GM18508 (cell line): Measurements from ENCODE around the gene DPP10.
"Not testable (repeated sequence)": the region's sequence is repeated elsewhere in the genome, so short reads cannot be mapped to it uniquely, and the experiment has no call there.

Source experiments
- ATAC-seq: cut with Tn5 transposase; IDR thresholded peaks from one replicate; pipeline ENCODE4 v1.9.1; 2021; ENCODE audit warnings: moderate number of reproducible peaks; ENCODE audit not compliant: insufficient read depth, unreplicated experiment

The DPP10 gene

GRCh38 chr2:115084446-115084845, 642.0 kb downstream of the DPP10 start:
- no peak for ATAC-seq

GRCh38 chr2:115086051-115086620, 643.7 kb downstream of the DPP10 start:
- ATAC-seq = not testable (repeated sequence)

- no peak for ATAC-seq
Observed at GRCh38 chr2:115094441-115094840, 652.0 kb downstream of the DPP10 start.

GRCh38 chr2:115105966-115106365, 663.5 kb downstream of the DPP10 start:
- no peak for ATAC-seq

- ATAC-seq = no peak
Observed at GRCh38 chr2:115115135-115115534, 672.7 kb downstream of the DPP10 start.

GRCh38 chr2:115118306-115118705, 675.9 kb downstream of the DPP10 start:
- no peak for ATAC-seq

GRCh38 chr2:115119086-115119485, 676.6 kb downstream of the DPP10 start:
- ATAC-seq = no peak

- no peak for ATAC-seq
Observed at GRCh38 chr2:115122701-115123100, 680.3 kb downstream of the DPP10 start.

GRCh38 chr2:115124817-115125216, 682.4 kb downstream of the DPP10 start:
- no peak for ATAC-seq

- no peak for ATAC-seq
Observed at GRCh38 chr2:115129536-115129935, 687.1 kb downstream of the DPP10 start.

GRCh38 chr2:115160531-115161080, 718.2 kb downstream of the DPP10 start:
- ATAC-seq = no peak

- ATAC-seq = no peak
Observed at GRCh38 chr2:115161081-115161770, 718.8 kb downstream of the DPP10 start.

GRCh38 chr2:115161771-115162493, 719.5 kb downstream of the DPP10 start:
- ATAC-seq = no peak

GRCh38 chr2:115162494-115163293, 720.3 kb downstream of the DPP10 start:
- no peak for ATAC-seq

- ATAC-seq = no peak
Observed at GRCh38 chr2:115163572-115163971, 721.1 kb downstream of the DPP10 start.

GRCh38 chr2:115165529-115166109, 723.2 kb downstream of the DPP10 start:
- no peak for ATAC-seq

- ATAC-seq = no peak
Observed at GRCh38 chr2:115168457-115168856, 726.0 kb downstream of the DPP10 start.

- ATAC-seq = no peak
Observed at GRCh38 chr2:115169814-115170213, 727.4 kb downstream of the DPP10 start.

- no peak for ATAC-seq
Observed at GRCh38 chr2:115171751-115172150, 729.3 kb downstream of the DPP10 start.

GRCh38 chr2:115174651-115175050, 732.2 kb downstream of the DPP10 start:
- ATAC-seq = no peak
